HepG2 (cell line): Measurements from ENCODE around the gene SLC4A9. TPM values are rescaled to one million over a fixed set of nuclear protein-coding genes. Genes with fewer than 3 reads are reported as not detected.

Experiments
- CBFB ChIP-seq: sonication (generic); formaldehyde crosslinking; IDR thresholded peaks from 2 replicates; pipeline ENCODE4 v1.4.0; 2020; ENCODE audit warnings: missing genetic modification reagents
- HOXA9 ChIP-seq: sonication (generic); formaldehyde crosslinking; IDR thresholded peaks from 2 replicates; pipeline ENCODE4 v1.8.1; 2022; ENCODE audit warnings: missing genetic modification reagents, mild to moderate bottlenecking, moderate library complexity, borderline replicate concordance
- JUN ChIP-seq: sonication (generic); formaldehyde crosslinking; IDR thresholded peaks from 2 replicates; pipeline ENCODE4 v1.4.0; 2020; ENCODE audit warnings: mild to moderate bottlenecking, missing genetic modification reagents
- KDM1A ChIP-seq: IDR thresholded peaks from 2 replicates; pipeline ENCODE4 v1.6.1; 2016; ENCODE audit warnings: missing compliant biosample characterization
- MED13 ChIP-seq: sonication (generic); formaldehyde crosslinking; IDR thresholded peaks from 2 replicates; pipeline ENCODE4 v1.5.0; 2020; ENCODE audit warnings: missing genetic modification reagents
- MYC ChIP-seq: sonication (generic); formaldehyde crosslinking; IDR thresholded peaks from 2 replicates; pipeline ENCODE4 v1.9.0; 2021; ENCODE audit warnings: missing genetic modification reagents, borderline replicate concordance
- RAD51 ChIP-seq: fragments of 450-650 bp; IDR thresholded peaks from 2 replicates; pipeline ENCODE4 v1.6.1; 2016; ENCODE audit warnings: borderline replicate concordance
- RFXANK ChIP-seq: IDR thresholded peaks from 2 replicates; pipeline ENCODE4 v1.6.1; 2016
- SCMH1 ChIP-seq: sonication (generic); formaldehyde crosslinking; IDR thresholded peaks from 2 replicates; pipeline ENCODE4 v1.9.0; 2021; ENCODE audit warnings: missing genetic modification reagents, mild to moderate bottlenecking, borderline replicate concordance
- SMAD1 ChIP-seq: sonication (generic); formaldehyde crosslinking; IDR thresholded peaks from 2 replicates; pipeline ENCODE4 v1.4.0; 2020; ENCODE audit warnings: missing genetic modification reagents, low read depth, mild to moderate bottlenecking, borderline replicate concordance
- SP1 ChIP-seq, 2 experiments: fragments of 450-650 bp in 1 of 2; sonication (generic) in 1 of 2; formaldehyde crosslinking in 1 of 2; IDR thresholded peaks; 2 replicates each; pipeline versions ENCODE4 v1.4.0 to v1.6.1; 2016 to 2020; ENCODE audit warnings: missing genetic modification reagents in 1 of 2
- TBL1XR1 ChIP-seq: fragments of 150-350 bp; IDR thresholded peaks from 2 replicates; pipeline ENCODE4 v1.6.1; 2014; ENCODE audit warnings: borderline replicate concordance, low read length; ENCODE audit not compliant: partially characterized antibody
- ZC3H4 ChIP-seq: sonication (generic); formaldehyde crosslinking; IDR thresholded peaks from 2 replicates; pipeline ENCODE4 v1.4.0; 2020; ENCODE audit warnings: missing genetic modification reagents, borderline replicate concordance
- ZNF292 ChIP-seq: sonication (generic); formaldehyde crosslinking; IDR thresholded peaks from 2 replicates; pipeline ENCODE4 v1.8.1; 2022; ENCODE audit warnings: mild to moderate bottlenecking, low read depth, missing genetic modification reagents, borderline replicate concordance
- ZNF354B ChIP-seq: sonication (generic); formaldehyde crosslinking; IDR thresholded peaks from 2 replicates; pipeline ENCODE4 v1.8.0; 2022; ENCODE audit warnings: mild to moderate bottlenecking, missing genetic modification reagents
- ZNF720 ChIP-seq: sonication (generic); formaldehyde crosslinking; IDR thresholded peaks from 2 replicates; pipeline ENCODE4 v1.4.0; 2020; ENCODE audit warnings: missing genetic modification reagents
- ZNF775 ChIP-seq: sonication (generic); formaldehyde crosslinking; IDR thresholded peaks from 2 replicates; pipeline ENCODE4 v1.4.0; 2020; ENCODE audit warnings: missing genetic modification reagents, mild to moderate bottlenecking, moderate library complexity, borderline replicate concordance
- ZSCAN22 ChIP-seq: sonication (generic); formaldehyde crosslinking; IDR thresholded peaks from 2 replicates; pipeline ENCODE4 v1.4.0; 2020; ENCODE audit warnings: mild to moderate bottlenecking, missing genetic modification reagents
- polyA plus RNA-seq, 8 experiments: library from polyadenylated mRNA; depleted of rRNA in 3 of 8; stranded (reverse) in 7 of 8; unstranded in 1 of 8; fragments of >200 nt; fragmentation: Illumina TruSeq in 4 of 8; extraction: Trizol in 4 of 8; gene quantifications; 2 replicates each; pipeline versions ENCODE4 v1.2.1 to v1.2.3, GENCODE V29; 2011 to 2016; ENCODE audit warnings: low read depth in 4 of 8, missing spikeins in 1 of 8, mixed read lengths in 1 of 8; ENCODE audit not compliant: insufficient read depth in 1 of 8
- total RNA-seq, 5 experiments: library from RNA; depleted of rRNA; stranded (reverse); fragments of >200 nt; fragmentation: Illumina TruSeq; extraction: Trizol; gene quantifications; 2 replicates each; pipeline ENCODE4 v1.2.3, GENCODE V29; 2016; ENCODE audit warnings: low read depth in 1 of 5
- TF ChIP-seq, protein P1 (sequence below): sonication (generic); formaldehyde crosslinking; IDR thresholded peaks from 2 replicates; pipeline ENCODE4 v1.8.0; 2022; ENCODE audit warnings: missing genetic modification reagents, mild to moderate bottlenecking, borderline replicate concordance
- TF ChIP-seq, protein P2 (sequence below): sonication (generic); formaldehyde crosslinking; IDR thresholded peaks from 2 replicates; pipeline ENCODE4 v1.5.1; 2020; ENCODE audit warnings: missing genetic modification reagents, mild to moderate bottlenecking, borderline replicate concordance
- TF ChIP-seq, protein P3 (sequence below): sonication (generic); formaldehyde crosslinking; IDR thresholded peaks from 2 replicates; pipeline ENCODE4 v1.4.0; 2020; ENCODE audit warnings: low read depth, mild to moderate bottlenecking, missing genetic modification reagents

SLC4A9 gene
- total and polyA plus RNA-seq, 2 of the 13 experiments (the other 11 are each of a cell fraction or from before 2014, with no cell fraction given), result not detected

GRCh38 chr5:140401362-140402257, 41.6 kb downstream of the SLC4A9 start, which contains the start of gene ANKHD1 (continued):
- TF ChIP-seq ZNF775 (CRISPR knock-in tag) (peak; percentile 44; the same call in 1 of the 2 replicates), JUN (CRISPR knock-in tag) (peak; percentile 15; the same call in 1 of the 2 replicates), ZNF720 (CRISPR knock-in tag) (no peak), ZSCAN22 (CRISPR knock-in tag) (no peak), RAD51 (peak; percentile 60; the same call in 1 of the 2 replicates), HOXA9 (CRISPR knock-in tag) (peak; percentile 37; the same call in 1 of the 2 replicates), MED13 (CRISPR knock-in tag) (peak; percentile 78), CBFB (CRISPR knock-in tag) (no peak), RFXANK (CRISPR knock-in tag) (no peak), MYC (CRISPR knock-in tag) (no peak; the same call in 1 of the 2 replicates), TBL1XR1 (no peak), SP1 (IDR thresholded peaks at IDR 0.05) (no peak), SP1 (CRISPR knock-in tag; IDR thresholded peaks at IDR 0.05) (peak; percentile 42; the same call in 1 of the 2 replicates), SCMH1 (CRISPR knock-in tag) (no peak), SMAD1 (0 out of 2 replicates have a peak, but pooled peaks have one; percentile 26), KDM1A (CRISPR knock-in tag) (no peak), ZNF354B (CRISPR knock-in tag) (no peak), ZNF292 (CRISPR knock-in tag) (no peak), ZC3H4 (CRISPR knock-in tag) (no peak)
- TF ChIP-seq, protein P1, sequence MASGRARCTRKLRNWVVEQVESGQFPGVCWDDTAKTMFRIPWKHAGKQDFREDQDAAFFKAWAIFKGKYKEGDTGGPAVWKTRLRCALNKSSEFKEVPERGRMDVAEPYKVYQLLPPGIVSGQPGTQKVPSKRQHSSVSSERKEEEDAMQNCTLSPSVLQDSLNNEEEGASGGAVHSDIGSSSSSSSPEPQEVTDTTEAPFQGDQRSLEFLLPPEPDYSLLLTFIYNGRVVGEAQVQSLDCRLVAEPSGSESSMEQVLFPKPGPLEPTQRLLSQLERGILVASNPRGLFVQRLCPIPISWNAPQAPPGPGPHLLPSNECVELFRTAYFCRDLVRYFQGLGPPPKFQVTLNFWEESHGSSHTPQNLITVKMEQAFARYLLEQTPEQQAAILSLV (CRISPR knock-in tag), result peak; percentile 19; the same call in 1 of the 2 replicates
- TF ChIP-seq, protein P2, sequence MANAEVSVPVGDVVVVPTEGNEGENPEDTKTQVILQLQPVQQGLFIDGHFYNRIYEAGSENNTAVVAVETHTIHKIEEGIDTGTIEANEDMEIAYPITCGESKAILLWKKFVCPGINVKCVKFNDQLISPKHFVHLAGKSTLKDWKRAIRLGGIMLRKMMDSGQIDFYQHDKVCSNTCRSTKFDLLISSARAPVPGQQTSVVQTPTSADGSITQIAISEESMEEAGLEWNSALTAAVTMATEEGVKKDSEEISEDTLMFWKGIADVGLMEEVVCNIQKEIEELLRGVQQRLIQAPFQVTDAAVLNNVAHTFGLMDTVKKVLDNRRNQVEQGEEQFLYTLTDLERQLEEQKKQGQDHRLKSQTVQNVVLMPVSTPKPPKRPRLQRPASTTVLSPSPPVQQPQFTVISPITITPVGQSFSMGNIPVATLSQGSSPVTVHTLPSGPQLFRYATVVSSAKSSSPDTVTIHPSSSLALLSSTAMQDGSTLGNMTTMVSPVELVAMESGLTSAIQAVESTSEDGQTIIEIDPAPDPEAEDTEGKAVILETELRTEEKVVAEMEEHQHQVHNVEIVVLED (CRISPR knock-in tag), result peak; percentile 86
- TF ChIP-seq, protein P3, sequence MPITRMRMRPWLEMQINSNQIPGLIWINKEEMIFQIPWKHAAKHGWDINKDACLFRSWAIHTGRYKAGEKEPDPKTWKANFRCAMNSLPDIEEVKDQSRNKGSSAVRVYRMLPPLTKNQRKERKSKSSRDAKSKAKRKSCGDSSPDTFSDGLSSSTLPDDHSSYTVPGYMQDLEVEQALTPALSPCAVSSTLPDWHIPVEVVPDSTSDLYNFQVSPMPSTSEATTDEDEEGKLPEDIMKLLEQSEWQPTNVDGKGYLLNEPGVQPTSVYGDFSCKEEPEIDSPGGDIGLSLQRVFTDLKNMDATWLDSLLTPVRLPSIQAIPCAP (CRISPR knock-in tag), result no peak
